NCI-H1436 (cell line): ENCODE results near the gene C1orf56.
"Not testable (repeated sequence)": the region's sequence is repeated elsewhere in the genome, so short reads cannot be mapped to it uniquely, and the experiment has no call there.

ENCODE experiments used
- DNase-seq: peaks from one replicate; lab custom pipeline; 2025; lab: John Stamatoyannopoulos, UW

C1orf56 gene

DNA sequence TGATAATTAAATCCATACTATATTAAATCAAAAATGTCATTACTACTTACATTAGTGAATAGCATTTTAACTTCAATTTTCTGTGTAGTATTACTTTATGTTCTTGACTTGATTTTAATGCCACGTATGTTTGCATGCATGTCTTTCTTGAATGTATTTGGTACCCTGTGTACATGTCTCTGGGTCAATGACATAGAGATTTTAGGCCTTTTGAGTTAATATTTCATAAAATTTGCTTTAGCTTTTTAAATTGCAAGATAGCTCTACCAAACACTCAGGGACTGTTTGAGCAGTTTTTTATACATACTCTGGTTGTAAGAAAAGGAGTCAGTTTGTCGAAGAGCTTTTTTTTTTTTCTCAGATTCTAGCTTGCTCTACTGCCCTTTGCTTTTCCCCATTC is 14.2 kb downstream of the C1orf56 start:
- no peak for DNase-seq

DNA sequence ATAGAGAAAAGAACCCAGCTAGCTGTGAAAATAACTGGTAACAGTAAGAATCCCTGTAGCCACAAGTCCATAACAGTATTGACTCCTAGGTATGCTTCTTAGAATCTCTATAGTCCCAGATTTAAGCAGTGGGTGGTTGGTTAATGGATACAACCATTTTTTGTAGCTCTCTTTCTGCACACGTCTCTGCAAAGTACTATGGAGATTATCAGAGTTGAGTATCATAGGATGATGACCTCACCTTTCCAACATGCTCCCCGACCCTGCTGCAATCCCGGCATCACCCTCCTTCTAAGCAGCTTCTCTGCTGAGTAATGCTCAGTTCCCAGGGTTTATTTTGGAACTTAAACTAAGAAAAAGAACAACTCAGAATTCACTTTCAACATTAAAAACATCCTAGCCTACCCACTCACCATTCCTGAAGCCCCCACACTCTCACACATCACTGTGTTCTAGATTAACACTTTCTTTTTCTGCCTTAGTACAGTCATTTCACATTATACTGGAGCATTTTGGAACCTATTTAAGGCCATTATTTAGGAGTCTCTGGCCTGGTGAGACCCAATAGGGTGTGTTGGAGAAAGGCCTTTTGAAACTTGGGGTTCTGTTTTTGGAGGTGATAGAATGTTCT is 15.3 kb downstream of the C1orf56 start:
- no peak for DNase-seq

DNA sequence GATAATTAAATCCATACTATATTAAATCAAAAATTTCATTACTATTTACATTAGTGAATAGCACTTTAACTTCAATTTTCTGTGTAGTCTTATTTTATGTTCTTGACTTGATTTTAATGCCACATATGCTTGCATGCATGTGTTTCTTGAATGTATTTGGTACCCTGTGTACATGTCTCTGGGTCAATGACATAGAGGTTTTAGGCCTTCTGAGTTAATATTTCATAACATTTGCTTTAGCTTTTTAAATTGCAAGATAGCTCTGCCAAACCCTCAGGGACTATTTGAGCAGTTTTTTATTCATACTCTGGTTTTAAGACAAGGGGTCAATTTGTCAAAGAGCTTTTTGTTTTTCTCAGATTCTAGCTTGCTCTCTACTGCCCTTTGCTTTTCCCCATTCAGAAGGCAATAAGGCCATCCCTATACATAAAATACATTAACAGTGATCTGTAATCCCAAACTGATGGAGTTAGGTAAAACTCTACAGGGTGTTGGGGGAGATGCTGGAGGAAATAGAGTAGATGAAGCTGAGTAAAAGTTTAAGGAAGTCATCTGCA is 17.6 kb downstream of the C1orf56 start:
- DNase-seq = no peak

DNA sequence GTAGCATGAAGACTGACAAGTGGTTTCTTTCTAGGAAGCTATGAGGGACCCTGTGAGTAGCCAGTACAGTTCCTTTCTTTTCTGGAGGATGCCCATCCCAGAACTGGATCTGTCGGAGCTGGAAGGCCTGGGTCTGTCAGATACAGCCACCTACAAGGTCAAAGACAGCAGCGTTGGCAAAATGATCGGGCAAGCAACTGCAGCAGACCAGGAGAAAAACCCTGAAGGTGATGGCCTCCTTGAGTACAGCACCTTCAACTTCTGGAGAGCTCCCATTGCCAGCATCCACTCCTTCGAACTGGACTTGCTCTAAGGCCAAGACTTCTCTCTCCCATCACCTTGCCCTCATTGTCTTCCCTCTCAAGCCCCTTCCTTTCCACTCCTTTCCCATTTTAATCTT is 19.6 kb downstream of the C1orf56 start:
- DNase-seq = no peak

DNA sequence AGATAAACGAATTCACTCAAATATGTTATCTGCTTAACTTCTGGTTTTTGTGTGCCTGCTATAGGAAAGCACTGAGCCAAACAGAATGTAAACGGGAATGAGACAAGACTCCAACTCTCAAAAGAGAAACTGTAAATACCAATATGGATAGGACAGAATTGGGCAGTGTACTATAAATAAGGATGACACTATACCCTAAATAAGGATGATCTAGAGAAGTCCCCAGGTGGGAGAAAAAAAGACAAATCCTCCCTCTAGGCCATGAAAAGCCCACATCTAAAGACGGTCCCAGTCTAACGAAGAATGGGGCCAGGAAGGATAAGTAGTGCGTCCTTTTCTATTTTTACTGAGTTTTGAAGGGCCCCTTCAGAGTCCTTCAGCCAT is 21.5 kb downstream of the C1orf56 start:
- DNase-seq = no peak

DNA sequence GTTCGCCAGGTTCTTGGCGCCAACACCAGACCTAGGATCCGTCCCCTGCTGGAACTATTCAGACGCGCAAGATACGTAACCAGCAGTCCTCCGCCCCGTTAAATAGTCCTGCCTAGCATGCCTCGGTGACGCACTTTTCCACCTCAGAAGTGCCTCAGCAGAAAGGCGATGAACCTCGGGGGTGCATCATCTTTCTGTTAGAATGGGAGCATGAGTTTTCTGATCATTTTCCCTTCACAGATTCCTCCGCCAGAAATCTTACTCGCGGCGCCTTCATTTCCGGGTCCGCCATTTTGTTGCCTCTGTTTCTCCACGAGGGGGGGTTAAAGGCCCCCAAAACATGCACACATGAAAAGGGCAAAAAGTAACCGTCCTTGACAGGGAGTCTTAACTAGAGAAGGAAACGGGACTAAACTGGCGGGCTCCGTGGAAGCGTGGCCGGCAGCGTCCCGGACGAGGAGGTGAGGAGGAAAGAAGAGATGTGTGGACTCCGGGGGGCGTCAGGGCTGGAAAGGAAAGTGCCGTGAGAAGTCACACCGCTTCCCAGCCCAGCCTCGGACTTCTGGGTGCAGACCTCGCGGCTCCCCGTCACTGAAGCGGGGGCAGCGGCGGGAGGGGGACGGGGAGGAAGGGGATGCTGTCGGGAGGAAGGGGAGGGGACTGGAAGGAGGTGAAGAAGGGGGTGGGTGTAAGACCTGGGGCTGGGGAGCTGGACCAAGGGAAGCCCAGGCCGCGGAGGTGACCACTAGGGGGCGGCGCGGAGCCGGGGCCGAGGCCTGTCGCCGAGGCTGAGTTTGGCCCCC is 23.1 kb downstream of the C1orf56 start, which contains the start of gene GABPB2:
Gene GABPB2, plus strand, starts transcription at position 288 of the 803 bp plus-strand sequence. CDS start 17,429 bp downstream, outside the sequence.
- peak; percentile 87 for DNase-seq

DNA sequence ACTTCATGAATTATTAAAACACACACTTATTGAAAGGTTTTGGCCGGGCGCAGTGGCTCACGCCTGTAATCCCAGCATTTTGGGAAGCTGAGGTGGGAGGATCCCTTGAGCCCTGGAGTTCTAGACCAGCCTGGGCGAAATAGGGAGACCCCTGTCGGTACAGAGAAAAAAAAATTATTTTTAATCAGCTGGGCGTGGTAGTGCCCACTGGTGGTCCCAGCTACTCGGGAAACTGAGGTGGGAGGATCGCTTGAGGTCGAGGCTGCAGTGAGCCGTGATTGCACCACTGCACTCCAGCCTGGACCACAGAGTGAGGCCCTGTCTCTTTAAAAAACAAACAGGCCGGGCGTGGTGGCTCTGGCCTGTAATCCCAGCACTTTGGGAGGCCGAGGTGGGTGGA is 24.7 kb downstream of the C1orf56 start:
- DNase-seq = no peak

DNA sequence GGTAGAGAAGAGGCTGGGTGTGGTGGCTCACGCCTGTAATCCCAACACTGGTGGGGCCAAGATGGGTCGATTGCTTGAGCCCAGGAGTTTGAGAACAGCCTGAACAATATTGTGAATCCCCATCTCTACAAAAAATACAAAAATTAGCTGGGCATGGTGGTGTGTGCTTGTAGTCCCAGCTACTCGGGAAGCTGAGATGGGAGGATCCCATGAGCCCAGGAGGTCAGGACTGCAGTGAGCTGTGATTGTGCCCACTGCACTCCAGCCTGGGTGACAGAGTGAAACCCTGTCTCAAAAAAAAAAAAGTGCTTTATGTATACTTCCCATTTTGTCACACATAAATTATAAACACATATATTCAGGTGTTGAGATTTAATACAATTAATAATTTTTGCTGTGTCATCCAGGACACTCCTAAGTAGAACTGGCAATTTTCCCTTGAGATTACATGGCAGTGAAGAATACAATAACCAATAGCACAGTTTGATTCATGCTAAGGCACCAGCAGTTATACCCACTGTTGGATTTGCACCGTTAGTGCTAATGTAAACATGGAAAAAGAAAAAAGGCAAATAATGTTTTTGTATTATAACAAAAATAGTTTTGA is 38.5 kb downstream of the C1orf56 start:
- no peak for DNase-seq

DNA sequence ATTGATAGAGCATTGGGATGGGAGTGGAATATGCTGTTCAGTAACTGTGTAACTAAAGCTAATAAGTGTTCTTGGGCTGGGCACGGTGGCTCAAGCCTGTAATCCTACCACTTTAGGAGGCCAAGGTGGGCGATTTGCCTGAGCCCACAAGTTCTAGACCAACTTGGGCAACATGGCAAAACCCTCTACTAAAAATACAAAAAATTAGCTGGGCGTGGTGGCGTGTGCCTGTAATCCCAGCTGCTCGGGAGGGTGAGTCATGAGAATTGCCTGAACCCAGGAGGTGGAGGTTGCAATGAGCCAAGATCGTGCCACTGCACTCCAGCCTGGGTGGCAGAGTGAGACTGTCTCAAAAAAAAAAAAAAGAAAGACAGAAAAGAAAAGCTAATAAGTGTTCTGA is 49.9 kb downstream of the C1orf56 start:
- DNase-seq = not testable (repeated sequence)

DNA sequence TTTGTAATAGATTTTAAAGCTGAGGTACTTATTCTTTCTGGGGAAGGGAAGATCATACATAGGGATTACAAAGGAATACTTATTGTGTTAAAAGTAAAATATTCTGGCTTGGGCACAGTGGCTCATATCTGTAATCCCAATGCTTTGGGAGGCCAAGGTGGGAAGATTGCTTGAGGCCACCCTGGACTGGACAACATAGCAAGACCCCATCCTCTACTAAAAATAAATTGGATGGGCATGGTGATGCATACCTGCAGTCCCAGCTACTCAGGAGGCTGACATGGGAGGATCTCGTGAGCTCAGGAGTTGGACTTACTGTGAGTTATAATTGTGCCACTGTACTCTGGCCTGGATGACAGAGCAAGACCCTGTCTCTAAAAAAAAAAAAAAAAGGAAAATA is 50.6 kb downstream of the C1orf56 start:
- no peak for DNase-seq
